ENCODE data around the gene CPHXL. TPM values are rescaled to one million over a fixed set of nuclear protein-coding genes. Genes with fewer than 3 reads are reported as not detected.

CPHXL gene
- total RNA-seq, 2 experiments from 2014 or later, result not detected

DNA sequence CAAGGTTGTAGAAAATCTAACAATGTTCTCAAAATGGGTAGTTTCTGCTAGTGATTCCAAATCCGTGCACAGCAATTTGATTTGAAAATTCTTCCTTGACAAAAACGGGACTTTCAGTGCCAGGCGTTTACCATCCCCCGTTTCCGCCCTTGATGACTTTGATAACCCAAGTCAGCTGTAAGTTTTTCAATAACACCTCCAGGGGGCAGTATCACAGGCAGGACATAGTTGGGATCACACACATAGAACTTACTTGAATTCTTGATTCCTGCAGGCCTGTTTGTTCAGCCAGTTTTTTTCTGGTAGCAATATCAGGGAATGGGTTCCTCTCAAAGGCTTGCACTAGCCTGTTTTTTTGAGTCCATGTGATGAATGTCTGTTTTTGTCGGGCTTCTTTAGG lies 30.6 kb downstream of the CPHXL start:
- H3K36me3 Mint-ChIP-seq (ENCODE audit: low read depth), result no peaks in the 10 kb centered on the region
- no peaks in the 10 kb centered on the region for H3K4me1 Mint-ChIP-seq (ENCODE audit: low read depth)
- no peak overlapping the region for H3K4me3 Mint-ChIP-seq
- H3K27me3 Mint-ChIP-seq (ENCODE audit: low read depth), result no peaks in the 10 kb centered on the region
- no peaks in the 10 kb centered on the region for H3K9me3 Mint-ChIP-seq (ENCODE audit: insufficient read depth)
- DNase-seq (no peak), ATAC-seq (no peak)
- no peak overlapping the region for H3K27ac Mint-ChIP-seq
- ChIA-PET POLR2A (no interaction called here), CTCF (no interaction called here)

DNA sequence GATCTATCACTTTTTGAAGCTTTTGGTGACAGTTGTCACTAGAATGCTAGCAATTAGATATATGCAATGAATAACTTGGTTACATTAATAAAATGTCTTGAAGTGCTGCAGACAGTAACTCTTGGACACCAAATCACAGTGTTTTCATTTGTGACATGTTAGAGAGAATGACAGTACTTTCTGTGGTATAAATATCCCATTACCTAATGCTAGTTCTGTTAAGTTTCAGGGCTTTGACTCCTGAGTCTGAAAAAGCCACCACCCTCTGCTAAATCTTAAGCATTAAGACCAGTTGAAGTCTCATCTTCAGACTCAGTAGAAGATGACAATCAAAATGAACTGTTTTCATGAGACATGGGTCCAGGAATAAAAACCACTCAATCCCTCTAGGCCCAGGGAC lies 38.9 kb downstream of the CPHXL start:
- CTCF ChIA-PET, result no interaction called here
- POLR2A ChIA-PET, result no interaction called here
- ATAC-seq (no peak), DNase-seq (no peak)
- peaks cover 4% of the 10 kb centered on the region for H3K9me3 Mint-ChIP-seq (ENCODE audit: insufficient read depth)
- peaks cover 2% of the 10 kb centered on the region for H3K4me1 Mint-ChIP-seq (ENCODE audit: low read depth)
- H3K36me3 Mint-ChIP-seq (ENCODE audit: low read depth), result no peaks in the 10 kb centered on the region
- H3K27me3 Mint-ChIP-seq (ENCODE audit: low read depth), result no peaks in the 10 kb centered on the region
- no peak overlapping the region for H3K4me3 Mint-ChIP-seq
- no peak overlapping the region for H3K27ac Mint-ChIP-seq

DNA sequence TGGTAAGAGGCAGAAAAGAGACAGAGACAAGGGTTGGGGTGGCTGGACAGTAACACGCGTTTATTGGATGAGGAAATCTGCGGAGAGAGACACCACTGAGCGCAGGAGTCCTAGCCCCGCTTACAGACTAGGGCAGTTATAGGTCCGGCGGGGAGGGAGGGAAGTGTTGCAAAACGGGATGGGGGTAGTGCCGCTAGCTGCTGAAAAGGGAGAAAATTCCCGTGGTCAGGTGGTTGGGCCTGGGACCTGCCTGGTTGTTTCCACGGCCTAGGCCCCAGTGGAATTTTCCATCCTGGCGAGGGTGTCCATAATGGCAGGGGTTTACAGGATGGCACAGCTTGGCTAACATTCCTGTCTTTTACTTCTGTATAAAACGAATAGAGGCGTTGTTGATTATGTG lies 44.0 kb downstream of the CPHXL start:
- Mint-ChIP-seq H3K27me3 (ENCODE audit: low read depth) (no peaks in the 10 kb centered on the region), H3K9me3 (ENCODE audit: insufficient read depth) (no peaks in the 10 kb centered on the region), H3K36me3 (ENCODE audit: low read depth) (no peaks in the 10 kb centered on the region), H3K27ac (no peak overlapping the region), H3K4me3 (no peak overlapping the region), H3K4me1 (ENCODE audit: low read depth) (no peaks in the 10 kb centered on the region)
- ChIA-PET CTCF (no interaction called here), POLR2A (no interaction called here)
- ATAC-seq (no peak), DNase-seq (no peak)

DNA sequence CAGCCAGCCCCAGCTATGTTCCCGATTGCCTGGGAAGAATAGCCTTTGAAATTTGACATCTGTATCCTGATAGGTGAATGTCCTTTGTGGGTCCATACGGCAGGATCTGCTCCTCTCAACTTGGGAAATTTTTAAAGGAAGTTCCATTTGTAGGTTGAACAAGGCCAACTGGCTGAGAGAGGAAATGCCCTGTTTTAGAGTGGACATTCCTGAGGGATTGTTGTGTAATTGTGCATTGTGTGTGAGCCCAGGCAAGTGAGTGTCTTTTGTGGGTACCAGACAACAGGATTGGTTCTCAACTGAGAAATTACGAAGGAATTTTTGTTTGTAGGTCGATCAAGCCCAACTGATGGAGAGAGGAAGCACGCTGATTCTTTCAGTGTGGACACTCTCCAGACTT lies 46.9 kb downstream of the CPHXL start:
- no peaks in the 10 kb centered on the region for H3K9me3 Mint-ChIP-seq (ENCODE audit: insufficient read depth)
- H3K27ac Mint-ChIP-seq, result no peak overlapping the region
- no peak for DNase-seq
- no peaks in the 10 kb centered on the region for H3K27me3 Mint-ChIP-seq (ENCODE audit: low read depth)
- POLR2A ChIA-PET, result no interaction called here
- ATAC-seq, result no peak
- H3K4me1 Mint-ChIP-seq (ENCODE audit: low read depth), result no peaks in the 10 kb centered on the region
- no peak overlapping the region for H3K4me3 Mint-ChIP-seq
- H3K36me3 Mint-ChIP-seq (ENCODE audit: low read depth), result no peaks in the 10 kb centered on the region
- CTCF ChIA-PET, result no interaction called here

DNA sequence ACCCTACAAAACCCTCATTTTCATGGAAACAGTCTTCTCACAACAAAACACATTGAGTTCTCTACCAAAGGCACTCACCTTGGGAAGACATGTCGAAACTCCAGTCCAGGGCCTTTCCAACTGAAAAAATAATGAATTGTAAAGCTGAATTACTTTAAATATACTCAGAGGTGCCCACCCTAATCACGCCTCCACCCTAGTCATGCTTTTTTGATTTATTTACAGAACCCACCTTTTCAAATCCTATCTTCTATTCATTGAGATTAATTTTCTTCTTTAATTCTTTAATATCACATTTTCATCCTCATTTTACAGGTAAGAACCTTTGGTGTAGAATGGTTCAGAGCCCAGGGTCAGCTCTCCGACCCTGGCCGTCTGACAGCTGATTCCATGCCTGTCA lies 49.4 kb downstream of the CPHXL start, which contains the start of gene CPHXL2:
Gene CPHXL2 (minus strand): TSS at position 101 of the 400 bp plus-strand sequence. CDS start 10 bp downstream, at position 91.
- Mint-ChIP-seq H3K4me1 (ENCODE audit: low read depth) (no peaks in the 10 kb centered on the region), H3K27me3 (ENCODE audit: low read depth) (no peaks in the 10 kb centered on the region), H3K36me3 (ENCODE audit: low read depth) (no peaks in the 10 kb centered on the region), H3K4me3 (no peak within 1 kb of the TSS), H3K9me3 (ENCODE audit: insufficient read depth) (no peaks in the 10 kb centered on the region), H3K27ac (no peak within 1 kb of the TSS)
- POLR2A ChIA-PET, result no interaction called here
- CTCF ChIA-PET, result no interaction called here
- ATAC-seq (no peak), DNase-seq (no peak)

DNA sequence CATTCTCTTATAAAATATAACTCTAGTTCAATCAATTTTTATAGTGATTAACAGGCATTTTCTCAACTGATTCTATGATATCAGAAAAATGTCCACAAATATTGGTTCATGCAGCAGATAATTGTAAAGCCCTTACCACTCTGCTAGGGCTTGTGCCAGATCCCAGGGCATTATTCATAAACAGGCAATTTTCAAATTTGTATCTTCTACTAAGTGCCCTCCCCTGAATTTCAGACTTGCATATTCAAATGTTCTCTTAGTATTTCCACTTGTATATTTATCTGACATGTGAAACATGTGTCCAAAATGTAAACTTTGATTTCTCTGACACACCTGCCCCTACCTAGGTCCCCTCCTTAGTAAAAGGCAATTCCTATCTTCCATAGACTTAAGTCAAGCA lies 58.8 kb downstream of the CPHXL start:
- no peaks in the 10 kb centered on the region for H3K36me3 Mint-ChIP-seq (ENCODE audit: low read depth)
- H3K27ac Mint-ChIP-seq, result no peak overlapping the region
- no peaks in the 10 kb centered on the region for H3K9me3 Mint-ChIP-seq (ENCODE audit: insufficient read depth)
- ATAC-seq (no peak), DNase-seq (no peak)
- H3K4me3 Mint-ChIP-seq, result no peak overlapping the region
- no peaks in the 10 kb centered on the region for H3K4me1 Mint-ChIP-seq (ENCODE audit: low read depth)
- ChIA-PET POLR2A (no interaction called here), CTCF (no interaction called here)
- H3K27me3 Mint-ChIP-seq (ENCODE audit: low read depth), result no peaks in the 10 kb centered on the region

Other genes with a start within 250 kb of the CPHXL start
- gene CHST6, start 231.0 kb downstream of the CPHXL start, total RNA-seq, result not detected
- gene CHST5, start 190.4 kb downstream of the CPHXL start, total RNA-seq, result not detected
- gene TMEM231, start 170.2 kb downstream of the CPHXL start, total RNA-seq, result 1 to 10 TPM; 2.1 to 2.3 TPM
- gene GABARAPL2, start 160.1 kb downstream of the CPHXL start, total RNA-seq, result 10 to 100 TPM; 57.3 to 59.6 TPM
- gene ADAT1, start 103.2 kb downstream of the CPHXL start, total RNA-seq, result 10 to 100 TPM; 51.8 to 51.9 TPM
- gene KARS1, start 78.8 kb downstream of the CPHXL start, total RNA-seq, result 100 to 1,000 TPM; 208 TPM
- gene TERF2IP, start 78.7 kb downstream of the CPHXL start, total RNA-seq, result 10 to 100 TPM; 61.4 to 63.2 TPM
- gene CPHXL2, start 49.5 kb downstream of the CPHXL start, total RNA-seq, result not detected
- not detected for gene DUXB, start 25.0 kb downstream of the CPHXL start, total RNA-seq